ENCODE measurements around the gene CEP192. TPM values are rescaled to one million over a fixed set of nuclear protein-coding genes. Genes with fewer than 3 reads are reported as not detected.

The CEP192 gene
- total and polyA plus RNA-seq, 2 of the 13 experiments (the other 11 are each of a cell fraction or from before 2014, with no cell fraction given) = 15.3 to 24.7 TPM

DNA sequence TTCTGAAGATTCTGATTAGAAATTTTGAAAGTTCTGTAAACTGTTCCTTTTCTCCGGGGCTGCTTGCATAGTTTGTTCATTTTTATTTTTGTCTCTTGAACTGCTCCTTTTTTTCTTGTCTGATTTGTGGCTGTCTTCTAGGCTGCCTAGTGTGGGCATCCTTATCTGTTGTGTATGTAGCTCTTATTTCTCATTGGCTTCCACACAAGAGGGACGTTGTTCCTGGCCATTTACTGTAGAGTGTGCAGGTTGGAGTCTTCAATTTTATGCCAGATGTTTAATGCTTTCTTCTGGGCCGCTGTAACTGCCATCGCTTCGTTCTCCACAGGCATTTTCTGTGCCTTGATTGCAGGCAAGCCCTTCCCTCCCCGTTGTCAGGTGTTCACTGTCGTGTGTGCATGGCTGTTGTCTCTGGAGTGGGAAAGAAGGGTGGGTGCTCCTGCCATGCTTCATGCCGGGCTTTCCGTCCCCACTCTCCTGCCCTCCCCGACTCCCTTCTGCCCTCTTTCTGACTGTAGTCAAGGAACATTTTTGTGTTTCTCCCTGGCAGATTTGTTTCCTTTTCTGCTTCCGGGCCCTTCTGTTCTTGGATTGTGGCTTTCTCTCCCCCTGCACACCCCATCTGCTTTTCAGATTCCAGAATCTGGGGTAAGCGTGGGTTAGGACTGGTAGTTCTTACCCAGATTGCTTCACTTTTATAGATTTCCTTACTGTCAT, 15.5 kb downstream of the CEP192 start:
- no peak overlapping the region for H3K27ac ChIP-seq (ENCODE audit: extremely low read length, insufficient read depth, low read length)
- no peaks in the 10 kb centered on the region for H3K9me3 ChIP-seq (ENCODE audit: low read length)
- no peaks in the 10 kb centered on the region for H4K20me1 ChIP-seq (ENCODE audit: insufficient read depth, low read length)
- H3K9ac ChIP-seq (ENCODE audit: insufficient read depth, low read depth, low read length) = no peak overlapping the region
- in situ Hi-C loops (cut with HindIII; ENCODE audit: extremely low pct_ligation_motif_present, low pct_unique_long_range_greater_than_20kb) (loop anchor here (25.0 kb wide), 1 partner anchor 631 kb away; no protein-coding TSS in a partner anchor), intact Hi-C loops (cut with micrococcal nuclease; ENCODE audit: unreplicated experiment) (no loop called here)
- DNase-seq (ENCODE audit: low spot score) (no peak), ATAC-seq (no peak), FAIRE-seq (no peak)
- H3K4me3 ChIP-seq (replicated peaks in 1 of 3; ENCODE audit: insufficient read depth in 1 of 3, low read depth in 2 of 3, low read length in 3 of 3) = no peak overlapping the region
- no peaks in the 10 kb centered on the region for H3K4me1 ChIP-seq (ENCODE audit: insufficient read depth, low read length)
- H2AFZ ChIP-seq (ENCODE audit: low read length) = no peak overlapping the region
- H3K79me2 ChIP-seq (ENCODE audit: insufficient read depth, low read length) = no peaks in the 10 kb centered on the region
- H3K27me3 ChIP-seq (ENCODE audit: control insufficient read depth in 1 of 2, insufficient read depth in 2 of 2, low read length in 2 of 2) = no peaks in the 10 kb centered on the region; a peak in 1 of 5 replicates
- ChIA-PET POLR2A (interaction anchor here (0.6 to 1.0 kb wide), 2 partner anchors 15 to 37 kb away, joined by 3 read pairs; partner anchors contain the start of gene CEP192), CTCF (ENCODE audit: low intra/inter-chr PET ratio, low total read pairs) (no interaction called here)
- no TSS peak for BruUV-seq (replicated peaks)
- H3K36me3 ChIP-seq (replicated peaks in 1 of 2; ENCODE audit: control insufficient read depth in 1 of 2, insufficient read depth in 2 of 2, low read length in 2 of 2) = peaks cover 6 to 41% of the 10 kb centered on the region in 2 experiments; a peak in 4 of 5 replicates
- 97% methylated on average over 12 of the region's 12 CpGs for WGBS (ENCODE audit: low lambda C conversion rate)
- no peak overlapping the region for H3K4me2 ChIP-seq (ENCODE audit: low read depth, low read length)
- no peak for TF ChIP-seq MAZ (IDR thresholded peaks at IDR 0.05; ENCODE audit: borderline replicate concordance, low read depth, low read length)
- TF ChIP-seq MAZ (CRISPR knock-in tag; IDR thresholded peaks at IDR 0.05; ENCODE audit: low read depth) = no peak
- TF ChIP-seq ETV5 (CRISPR knock-in tag; IDR thresholded peaks at IDR 0.05; ENCODE audit: borderline replicate concordance) = no peak
- TF ChIP-seq, protein P1, sequence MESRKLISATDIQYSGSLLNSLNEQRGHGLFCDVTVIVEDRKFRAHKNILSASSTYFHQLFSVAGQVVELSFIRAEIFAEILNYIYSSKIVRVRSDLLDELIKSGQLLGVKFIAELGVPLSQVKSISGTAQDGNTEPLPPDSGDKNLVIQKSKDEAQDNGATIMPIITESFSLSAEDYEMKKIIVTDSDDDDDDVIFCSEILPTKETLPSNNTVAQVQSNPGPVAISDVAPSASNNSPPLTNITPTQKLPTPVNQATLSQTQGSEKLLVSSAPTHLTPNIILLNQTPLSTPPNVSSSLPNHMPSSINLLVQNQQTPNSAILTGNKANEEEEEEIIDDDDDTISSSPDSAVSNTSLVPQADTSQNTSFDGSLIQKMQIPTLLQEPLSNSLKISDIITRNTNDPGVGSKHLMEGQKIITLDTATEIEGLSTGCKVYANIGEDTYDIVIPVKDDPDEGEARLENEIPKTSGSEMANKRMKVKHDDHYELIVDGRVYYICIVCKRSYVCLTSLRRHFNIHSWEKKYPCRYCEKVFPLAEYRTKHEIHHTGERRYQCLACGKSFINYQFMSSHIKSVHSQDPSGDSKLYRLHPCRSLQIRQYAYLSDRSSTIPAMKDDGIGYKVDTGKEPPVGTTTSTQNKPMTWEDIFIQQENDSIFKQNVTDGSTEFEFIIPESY (CRISPR knock-in tag; IDR thresholded peaks at IDR 0.05) = no peak
- TF ChIP-seq, protein P2, sequence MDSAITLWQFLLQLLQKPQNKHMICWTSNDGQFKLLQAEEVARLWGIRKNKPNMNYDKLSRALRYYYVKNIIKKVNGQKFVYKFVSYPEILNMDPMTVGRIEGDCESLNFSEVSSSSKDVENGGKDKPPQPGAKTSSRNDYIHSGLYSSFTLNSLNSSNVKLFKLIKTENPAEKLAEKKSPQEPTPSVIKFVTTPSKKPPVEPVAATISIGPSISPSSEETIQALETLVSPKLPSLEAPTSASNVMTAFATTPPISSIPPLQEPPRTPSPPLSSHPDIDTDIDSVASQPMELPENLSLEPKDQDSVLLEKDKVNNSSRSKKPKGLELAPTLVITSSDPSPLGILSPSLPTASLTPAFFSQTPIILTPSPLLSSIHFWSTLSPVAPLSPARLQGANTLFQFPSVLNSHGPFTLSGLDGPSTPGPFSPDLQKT (CRISPR knock-in tag; IDR thresholded peaks at IDR 0.05; ENCODE audit: borderline replicate concordance) = no peak
- TF ChIP-seq, protein P3, sequence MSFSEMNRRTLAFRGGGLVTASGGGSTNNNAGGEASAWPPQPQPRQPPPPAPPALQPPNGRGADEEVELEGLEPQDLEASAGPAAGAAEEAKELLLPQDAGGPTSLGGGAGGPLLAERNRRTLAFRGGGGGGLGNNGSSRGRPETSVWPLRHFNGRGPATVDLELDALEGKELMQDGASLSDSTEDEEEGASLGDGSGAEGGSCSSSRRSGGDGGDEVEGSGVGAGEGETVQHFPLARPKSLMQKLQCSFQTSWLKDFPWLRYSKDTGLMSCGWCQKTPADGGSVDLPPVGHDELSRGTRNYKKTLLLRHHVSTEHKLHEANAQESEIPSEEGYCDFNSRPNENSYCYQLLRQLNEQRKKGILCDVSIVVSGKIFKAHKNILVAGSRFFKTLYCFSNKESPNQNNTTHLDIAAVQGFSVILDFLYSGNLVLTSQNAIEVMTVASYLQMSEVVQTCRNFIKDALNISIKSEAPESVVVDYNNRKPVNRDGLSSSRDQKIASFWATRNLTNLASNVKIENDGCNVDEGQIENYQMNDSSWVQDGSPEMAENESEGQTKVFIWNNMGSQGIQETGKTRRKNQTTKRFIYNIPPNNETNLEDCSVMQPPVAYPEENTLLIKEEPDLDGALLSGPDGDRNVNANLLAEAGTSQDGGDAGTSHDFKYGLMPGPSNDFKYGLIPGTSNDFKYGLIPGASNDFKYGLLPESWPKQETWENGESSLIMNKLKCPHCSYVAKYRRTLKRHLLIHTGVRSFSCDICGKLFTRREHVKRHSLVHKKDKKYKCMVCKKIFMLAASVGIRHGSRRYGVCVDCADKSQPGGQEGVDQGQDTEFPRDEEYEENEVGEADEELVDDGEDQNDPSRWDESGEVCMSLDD (CRISPR knock-in tag; IDR thresholded peaks at IDR 0.05; ENCODE audit: borderline replicate concordance) = no peak
- no peak for TF ChIP-seq THAP11 (CRISPR knock-in tag; IDR thresholded peaks at IDR 0.05)
- TF ChIP-seq TFE3 (CRISPR knock-in tag; IDR thresholded peaks at IDR 0.05) = no peak
- no peak for TF ChIP-seq FOSL2 (CRISPR knock-in tag; IDR thresholded peaks at IDR 0.05)
- TF ChIP-seq DNMT3B (CRISPR knock-in tag; conservative IDR thresholded peaks at IDR 0.05) = no peak
- no peak for TF ChIP-seq SCMH1 (CRISPR knock-in tag; IDR thresholded peaks at IDR 0.05; ENCODE audit: borderline replicate concordance)
- no peak for TF ChIP-seq MNT (IDR thresholded peaks at IDR 0.05)
- no peak for TF ChIP-seq ATF1 (CRISPR knock-in tag; IDR thresholded peaks at IDR 0.05)
- TF ChIP-seq SYNCRIP (IDR thresholded peaks at IDR 0.05; ENCODE audit: insufficient read depth, low read depth, low read length) = no peak
- no peak for TF ChIP-seq NR2F1 (CRISPR knock-in tag; IDR thresholded peaks at IDR 0.05)

All from HepG2 (cell line).